Astrocyte of the spinal cord (primary cell): ENCODE data around the gene DRAXIN.

Experiments used
- DNase-seq: peaks from one replicate; pipeline ENCODE4 v3.0.0; 2011; ENCODE audit warnings: low read depth, low spot score
- H3K4me3 ChIP-seq: 2 replicates; pipeline ENCODE4 v1.5.1; 2011; ENCODE audit warnings: low read depth, mild to moderate bottlenecking, low read length, moderate library complexity
- in situ Hi-C: cut with HindIII; loops from 2 replicates; pipeline ENCODE4 v1.10.0; 2017; ENCODE audit warnings: low sequenced_read_pairs
- TF ChIP-seq, protein P1 (sequence below): IDR thresholded peaks from 2 replicates; pipeline ENCODE4 v1.5.1; 2012; ENCODE audit warnings: low read depth, mild to moderate bottlenecking, low read length, inconsistent platforms

The DRAXIN gene

DNA sequence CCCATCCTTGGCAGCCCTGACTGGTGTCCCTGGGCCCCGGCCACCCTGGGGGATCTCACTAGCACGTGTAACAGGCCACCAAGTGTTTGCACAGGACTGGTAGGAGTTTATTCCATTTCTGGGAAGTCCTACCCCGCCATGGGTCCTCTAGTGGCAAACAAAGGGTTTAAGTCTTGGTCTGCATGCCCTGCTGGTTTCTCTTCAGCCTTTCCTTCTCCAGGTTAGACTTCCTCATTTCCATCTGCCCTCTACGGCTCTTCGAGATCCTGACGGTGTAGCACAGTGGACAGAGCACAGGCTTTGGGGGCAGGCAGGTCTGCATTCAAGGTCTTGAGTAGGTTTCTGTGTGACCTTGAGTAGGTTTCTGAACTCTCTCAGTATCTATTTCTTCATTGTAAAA is 47.3 kb downstream of the DRAXIN start:
- TF ChIP-seq, protein P1, sequence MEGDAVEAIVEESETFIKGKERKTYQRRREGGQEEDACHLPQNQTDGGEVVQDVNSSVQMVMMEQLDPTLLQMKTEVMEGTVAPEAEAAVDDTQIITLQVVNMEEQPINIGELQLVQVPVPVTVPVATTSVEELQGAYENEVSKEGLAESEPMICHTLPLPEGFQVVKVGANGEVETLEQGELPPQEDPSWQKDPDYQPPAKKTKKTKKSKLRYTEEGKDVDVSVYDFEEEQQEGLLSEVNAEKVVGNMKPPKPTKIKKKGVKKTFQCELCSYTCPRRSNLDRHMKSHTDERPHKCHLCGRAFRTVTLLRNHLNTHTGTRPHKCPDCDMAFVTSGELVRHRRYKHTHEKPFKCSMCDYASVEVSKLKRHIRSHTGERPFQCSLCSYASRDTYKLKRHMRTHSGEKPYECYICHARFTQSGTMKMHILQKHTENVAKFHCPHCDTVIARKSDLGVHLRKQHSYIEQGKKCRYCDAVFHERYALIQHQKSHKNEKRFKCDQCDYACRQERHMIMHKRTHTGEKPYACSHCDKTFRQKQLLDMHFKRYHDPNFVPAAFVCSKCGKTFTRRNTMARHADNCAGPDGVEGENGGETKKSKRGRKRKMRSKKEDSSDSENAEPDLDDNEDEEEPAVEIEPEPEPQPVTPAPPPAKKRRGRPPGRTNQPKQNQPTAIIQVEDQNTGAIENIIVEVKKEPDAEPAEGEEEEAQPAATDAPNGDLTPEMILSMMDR, result no peak
- DNase-seq, result no peak
- H3K4me3 ChIP-seq, result no peak overlapping the region
- in situ Hi-C loops, result no loop called here

DNA sequence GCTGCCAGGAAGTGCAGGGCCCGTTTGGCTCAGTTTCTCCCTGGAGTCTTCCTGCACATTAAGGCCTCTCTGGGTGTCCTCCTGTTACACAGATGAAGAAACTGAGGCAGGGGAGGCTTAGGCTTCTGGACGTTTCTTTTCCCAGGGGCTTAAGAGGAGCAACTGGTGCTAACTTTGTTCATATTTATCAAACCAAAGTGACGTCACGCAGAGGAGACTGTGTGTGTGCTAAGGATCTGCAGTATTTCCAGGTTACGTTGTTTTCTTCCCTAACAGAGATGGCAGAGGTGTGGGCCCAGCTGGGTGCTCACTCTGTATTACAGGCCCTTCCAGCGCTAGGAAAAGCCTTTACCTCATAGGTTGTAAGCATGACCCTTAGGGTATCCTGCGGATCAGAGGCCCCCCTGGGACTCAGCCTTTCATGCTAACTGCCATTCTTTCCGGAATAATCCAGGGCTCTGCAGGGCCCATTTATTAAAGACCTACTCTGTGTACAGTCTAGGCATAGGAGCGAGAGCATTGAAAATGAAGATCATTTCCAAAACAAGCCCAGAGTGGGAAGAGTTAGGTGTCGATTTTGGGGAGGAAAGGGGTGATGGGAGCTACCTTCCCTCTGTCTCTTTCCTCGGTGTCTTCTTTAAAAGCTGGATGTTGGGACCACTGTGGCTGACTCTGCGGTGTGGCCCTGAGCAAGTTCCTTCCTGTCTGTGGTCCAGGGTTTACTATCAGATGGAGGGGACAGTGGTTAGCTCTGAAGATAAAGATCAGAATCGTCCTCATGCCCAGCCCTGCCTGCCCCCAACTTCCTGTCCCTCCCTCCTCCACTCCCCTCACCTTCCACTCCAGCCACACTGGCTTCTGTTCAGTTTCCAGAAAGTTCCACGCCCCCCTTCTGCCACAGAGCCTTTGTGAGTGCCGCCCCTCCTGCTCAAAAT is 49.0 kb downstream of the DRAXIN start:
- no peak for DNase-seq
- in situ Hi-C loops, result no loop called here
- TF ChIP-seq, protein P1, result no peak
- H3K4me3 ChIP-seq, result no peak overlapping the region

DNA sequence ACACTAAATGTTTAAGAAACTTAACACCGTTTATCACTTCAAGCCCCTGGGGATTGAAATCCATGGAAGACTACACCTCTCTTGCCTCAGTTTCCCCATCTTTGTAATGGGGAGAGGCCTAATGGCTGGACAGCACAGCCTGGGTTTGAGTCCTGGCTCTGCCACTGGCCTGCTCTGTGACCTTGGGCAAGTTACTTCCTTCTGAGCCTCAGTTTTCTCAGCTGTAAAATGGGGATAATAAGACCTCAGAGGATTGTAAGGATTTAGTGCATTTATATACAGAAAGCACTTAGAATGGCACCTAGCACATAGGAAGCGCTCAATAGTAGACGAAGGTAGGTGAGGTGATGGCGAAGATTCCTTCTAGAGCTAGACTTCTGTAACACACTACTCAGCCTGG is 50.0 kb downstream of the DRAXIN start:
- in situ Hi-C loops, result no loop called here
- TF ChIP-seq, protein P1, result no peak
- DNase-seq, result no peak
- no peak overlapping the region for H3K4me3 ChIP-seq

DNA sequence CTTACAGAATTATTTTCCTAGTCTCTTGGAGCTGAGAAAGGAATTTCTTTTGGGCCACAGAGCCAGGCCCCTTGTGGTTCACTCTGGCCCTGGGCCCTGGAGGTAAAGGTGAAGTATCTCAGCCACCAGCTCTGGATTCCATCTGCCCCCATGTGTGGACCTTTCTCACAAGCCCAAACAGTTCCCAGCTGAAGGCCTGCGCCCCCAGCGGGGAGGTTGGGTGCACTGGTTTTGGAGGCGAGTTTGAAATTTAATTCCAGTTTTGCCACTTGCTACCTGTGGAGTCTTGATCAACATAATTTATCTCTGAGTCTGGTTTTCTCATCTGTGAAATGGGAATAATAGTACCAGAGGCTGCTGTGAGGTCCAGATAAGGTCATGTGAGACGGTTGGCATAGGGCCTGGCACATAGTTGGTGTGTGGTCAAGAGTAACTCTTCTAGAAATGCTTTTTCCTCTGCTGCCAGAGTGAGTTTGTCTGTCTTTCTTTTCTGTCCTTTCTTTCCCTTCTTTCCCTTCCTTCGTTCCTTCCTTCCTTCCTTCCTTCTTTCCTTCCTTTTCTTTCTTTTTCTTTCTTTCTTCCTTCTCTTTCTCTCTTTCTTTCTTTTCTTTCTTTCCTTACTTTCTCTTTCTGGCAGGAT is 50.5 kb downstream of the DRAXIN start:
- DNase-seq, result no peak
- no peak overlapping the region for H3K4me3 ChIP-seq
- TF ChIP-seq, protein P1, result no peak
- in situ Hi-C loops, result no loop called here

DNA sequence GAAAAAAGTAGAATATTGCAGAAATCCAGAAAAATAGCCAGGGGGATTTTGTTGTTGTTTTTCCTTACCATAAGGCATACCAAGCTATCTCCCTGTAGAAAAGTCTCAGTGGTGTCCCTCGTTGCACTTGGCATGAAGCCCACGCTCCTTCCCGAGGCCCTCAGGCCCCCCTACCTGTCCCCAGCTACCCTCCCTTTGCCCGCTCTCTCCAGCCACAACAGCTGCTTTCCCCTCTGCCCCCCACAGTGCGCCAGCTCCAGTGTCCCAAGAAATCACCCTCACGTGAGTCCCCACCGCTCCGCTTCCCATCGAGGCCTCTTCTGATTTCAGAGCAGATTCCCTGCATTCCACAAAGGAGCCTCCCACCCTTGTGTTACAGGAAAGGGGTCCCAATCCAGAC is 52.8 kb downstream of the DRAXIN start:
- in situ Hi-C loops, result no loop called here
- TF ChIP-seq, protein P1, result no peak
- DNase-seq, result no peak
- no peak overlapping the region for H3K4me3 ChIP-seq

DNA sequence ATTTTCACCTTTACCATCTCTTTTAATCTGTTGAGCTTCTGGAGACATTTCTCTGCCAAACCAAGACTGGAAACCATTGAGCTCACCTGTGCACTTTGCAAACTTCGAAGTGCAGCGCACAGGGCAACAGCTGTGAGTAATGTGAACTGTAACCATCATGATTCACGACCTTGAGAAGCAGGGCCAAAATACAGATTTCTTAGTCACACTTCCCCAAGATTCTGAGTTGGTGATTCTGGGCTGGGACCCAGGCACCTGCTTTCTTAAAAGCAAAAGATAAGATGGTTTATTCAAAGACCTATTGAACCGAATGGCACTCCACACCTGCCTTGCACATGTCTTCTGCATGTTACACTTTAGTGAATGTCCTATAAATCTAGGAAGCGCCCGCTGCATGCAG is 54.6 kb downstream of the DRAXIN start:
- H3K4me3 ChIP-seq, result no peak overlapping the region
- in situ Hi-C loops, result no loop called here
- TF ChIP-seq, protein P1, result no peak
- DNase-seq, result no peak
